Right atrium auricular region (tissue), 2 donors: Measurements from ENCODE around the gene BPHL. TPM values are rescaled to one million over a fixed set of nuclear protein-coding genes. Genes with fewer than 3 reads are reported as not detected.
"Not testable (repeated sequence)": the region's sequence is repeated elsewhere in the genome, so short reads cannot be mapped to it uniquely, and the experiment has no call there.

Experiments used
- DNase-seq: peaks from one replicate; pipeline ENCODE4 v3.0.0-alpha.2; 2019; ENCODE audit warnings: low spot score
- H3K27ac ChIP-seq, 2 donors: fragments of 200-600 bp; sonication (generic); 1 replicate in 1 of 2; 2 replicates in 1 of 2; pipeline ENCODE4 v1.5.1; 2016 to 2019
- H3K27me3 ChIP-seq, 2 donors: fragments of 200-600 bp; sonication (generic); one replicate each; pipeline versions ENCODE4 v1.5.1 to v1.6.0; 2017 to 2019
- H3K36me3 ChIP-seq: fragments of 200-600 bp; sonication (generic); one replicate; pipeline ENCODE4 v1.5.1; 2016
- H3K4me1 ChIP-seq, 2 donors: fragments of 200-600 bp; sonication (generic); one replicate each; pipeline versions ENCODE4 v1.5.1 to v1.6.0; 2017 to 2019
- H3K4me3 ChIP-seq, 2 donors: fragments of 200-600 bp; sonication (generic); 1 replicate in 1 of 2; 2 replicates in 1 of 2; pipeline ENCODE4 v1.5.1; 2017 to 2019; ENCODE audit warnings: mild to moderate bottlenecking in 1 of 2, moderate library complexity in 1 of 2
- H3K9me3 ChIP-seq, 2 donors: fragments of 200-600 bp; sonication (generic); one replicate each; pipeline ENCODE4 v1.5.1; 2019
- total RNA-seq, 2 donors: library from RNA; depleted of rRNA; stranded (reverse); fragments of >200 nt; gene quantifications; one replicate each; pipeline ENCODE4 v1.1.0, GENCODE V29; 2016
- TF ChIP-seq, protein P1 (sequence below), 2 donors: fragments of 200-600 bp; sonication (generic); IDR thresholded peaks; one replicate each; pipeline ENCODE4 v1.5.1; 2019; ENCODE audit warnings: antibody characterized with exemption in 2 of 2

The BPHL gene
- total RNA-seq, 2 donors from 2014 or later: 5.4 to 10.6 TPM

DNA sequence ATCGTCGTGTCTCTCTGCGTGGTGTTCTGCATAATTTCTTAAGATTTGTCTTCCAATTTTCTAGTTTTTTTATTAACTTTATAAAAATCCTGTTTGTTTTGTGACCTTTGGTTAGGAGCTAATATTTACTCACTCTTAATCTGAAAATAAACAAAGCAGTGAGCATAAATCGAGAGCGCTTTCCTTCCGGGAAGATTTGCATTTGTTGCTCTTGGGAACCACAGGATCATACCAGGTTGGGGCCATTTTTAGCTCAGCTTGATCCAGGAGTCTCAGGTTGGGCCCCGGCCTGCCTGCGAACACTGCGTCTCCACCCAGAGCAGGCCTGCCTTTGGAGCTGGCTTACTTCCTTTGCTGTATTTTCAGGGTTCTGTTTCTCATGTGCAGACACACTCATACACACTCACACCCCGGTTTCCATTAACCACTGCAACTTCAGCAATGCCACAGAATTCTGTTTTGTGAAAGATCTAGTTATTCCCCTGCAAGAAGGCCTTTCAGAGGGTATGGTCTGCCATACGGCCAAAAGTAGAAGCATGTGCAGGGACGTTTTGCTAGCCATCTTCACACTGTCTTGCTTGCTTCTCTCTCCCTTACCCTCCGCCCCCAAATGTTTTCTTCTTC is 17.3 kb downstream of the BPHL start:
- DNase-seq: no peak
- no peaks in the 10 kb centered on the region for H3K9me3 ChIP-seq
- no peaks in the 10 kb centered on the region for H3K27me3 ChIP-seq
- no peak overlapping the region for H3K4me3 ChIP-seq
- H3K27ac ChIP-seq: no peak overlapping the region
- peaks cover 0 to 6% of the 10 kb centered on the region in 2 donors for H3K4me1 ChIP-seq
- H3K36me3 ChIP-seq: no peaks in the 10 kb centered on the region
- TF ChIP-seq, protein P1, sequence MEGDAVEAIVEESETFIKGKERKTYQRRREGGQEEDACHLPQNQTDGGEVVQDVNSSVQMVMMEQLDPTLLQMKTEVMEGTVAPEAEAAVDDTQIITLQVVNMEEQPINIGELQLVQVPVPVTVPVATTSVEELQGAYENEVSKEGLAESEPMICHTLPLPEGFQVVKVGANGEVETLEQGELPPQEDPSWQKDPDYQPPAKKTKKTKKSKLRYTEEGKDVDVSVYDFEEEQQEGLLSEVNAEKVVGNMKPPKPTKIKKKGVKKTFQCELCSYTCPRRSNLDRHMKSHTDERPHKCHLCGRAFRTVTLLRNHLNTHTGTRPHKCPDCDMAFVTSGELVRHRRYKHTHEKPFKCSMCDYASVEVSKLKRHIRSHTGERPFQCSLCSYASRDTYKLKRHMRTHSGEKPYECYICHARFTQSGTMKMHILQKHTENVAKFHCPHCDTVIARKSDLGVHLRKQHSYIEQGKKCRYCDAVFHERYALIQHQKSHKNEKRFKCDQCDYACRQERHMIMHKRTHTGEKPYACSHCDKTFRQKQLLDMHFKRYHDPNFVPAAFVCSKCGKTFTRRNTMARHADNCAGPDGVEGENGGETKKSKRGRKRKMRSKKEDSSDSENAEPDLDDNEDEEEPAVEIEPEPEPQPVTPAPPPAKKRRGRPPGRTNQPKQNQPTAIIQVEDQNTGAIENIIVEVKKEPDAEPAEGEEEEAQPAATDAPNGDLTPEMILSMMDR (IDR thresholded peaks at IDR 0.05): no peak

DNA sequence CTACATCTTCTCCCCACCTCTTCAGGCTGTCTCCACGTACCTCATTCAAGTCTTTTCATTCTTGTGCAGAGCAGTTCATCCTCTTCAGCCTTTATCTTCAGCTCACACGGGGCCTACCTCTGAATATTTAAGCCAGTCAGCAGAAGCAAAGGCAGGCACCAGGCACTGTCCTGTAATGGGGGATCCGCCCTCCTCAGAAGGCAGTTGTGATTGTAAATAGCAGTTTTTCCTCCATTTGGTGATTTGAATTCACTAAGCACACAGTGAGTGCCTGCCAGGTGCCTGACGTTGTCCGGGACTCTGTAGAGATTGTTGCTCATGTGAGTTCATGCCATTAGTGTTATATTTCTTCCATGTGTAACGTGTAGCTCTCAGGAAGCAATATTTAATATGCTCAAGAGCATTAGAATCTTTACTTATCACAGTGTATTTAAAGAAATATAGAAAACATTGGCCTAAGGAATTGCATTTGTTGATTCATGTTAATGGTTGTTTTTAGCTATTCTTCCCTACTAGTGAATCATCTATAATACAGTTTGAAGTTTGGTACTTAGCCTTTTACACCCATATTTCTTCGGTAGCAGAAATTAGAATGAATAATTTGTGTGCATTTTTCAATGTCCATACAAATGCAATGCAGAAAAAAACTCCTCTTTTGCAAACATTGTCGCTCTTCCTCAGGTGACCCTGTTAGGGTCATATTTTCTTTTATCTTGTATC is 17.9 kb downstream of the BPHL start:
- no peak overlapping the region for H3K27ac ChIP-seq
- no peaks in the 10 kb centered on the region for H3K9me3 ChIP-seq
- no peaks in the 10 kb centered on the region for H3K36me3 ChIP-seq
- no peak overlapping the region for H3K4me3 ChIP-seq
- H3K27me3 ChIP-seq: no peaks in the 10 kb centered on the region
- TF ChIP-seq, protein P1 (IDR thresholded peaks at IDR 0.05): no peak
- peaks cover 0 to 6% of the 10 kb centered on the region in 2 donors for H3K4me1 ChIP-seq
- no peak for DNase-seq

DNA sequence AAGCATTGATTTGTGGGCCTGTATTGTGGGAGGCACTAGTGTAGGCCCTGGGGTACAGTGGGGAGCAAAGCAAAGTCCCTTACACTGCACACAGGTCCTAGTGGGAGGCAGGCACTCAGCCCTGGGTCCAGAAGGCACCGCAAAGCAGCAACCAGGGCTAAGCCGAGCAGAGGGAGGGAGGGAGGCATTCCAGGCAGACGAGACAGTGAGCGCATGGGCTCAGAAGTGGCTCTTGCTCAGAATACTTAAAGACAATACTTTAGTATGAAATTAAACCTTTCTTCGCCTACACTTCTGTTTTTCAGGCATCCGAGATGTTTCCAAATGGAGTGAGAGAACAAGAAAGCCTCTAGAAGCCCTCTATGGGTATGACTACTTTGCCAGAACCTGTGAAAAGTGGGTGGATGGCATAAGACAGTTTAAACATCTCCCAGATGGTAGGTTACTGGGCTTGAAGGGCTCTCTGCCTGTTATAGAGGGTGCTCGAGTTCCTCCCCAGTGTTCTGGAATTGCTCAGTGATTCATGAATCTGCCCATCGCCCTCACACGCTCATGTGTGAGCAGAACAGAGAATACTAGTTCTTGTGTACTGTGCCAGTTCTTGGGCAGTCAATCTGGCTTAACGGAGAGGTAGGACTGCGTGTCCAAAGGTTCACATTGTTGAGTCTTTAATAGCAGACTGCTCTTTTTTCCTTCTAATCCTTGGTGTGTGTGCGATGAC is 18.7 kb downstream of the BPHL start:
- H3K4me1 ChIP-seq: peaks cover 0 to 6% of the 10 kb centered on the region in 2 donors
- no peaks in the 10 kb centered on the region for H3K36me3 ChIP-seq
- TF ChIP-seq, protein P1 (IDR thresholded peaks at IDR 0.05): no peak
- no peaks in the 10 kb centered on the region for H3K27me3 ChIP-seq
- H3K9me3 ChIP-seq: no peaks in the 10 kb centered on the region
- H3K27ac ChIP-seq: no peak overlapping the region
- DNase-seq: no peak
- no peak overlapping the region for H3K4me3 ChIP-seq

DNA sequence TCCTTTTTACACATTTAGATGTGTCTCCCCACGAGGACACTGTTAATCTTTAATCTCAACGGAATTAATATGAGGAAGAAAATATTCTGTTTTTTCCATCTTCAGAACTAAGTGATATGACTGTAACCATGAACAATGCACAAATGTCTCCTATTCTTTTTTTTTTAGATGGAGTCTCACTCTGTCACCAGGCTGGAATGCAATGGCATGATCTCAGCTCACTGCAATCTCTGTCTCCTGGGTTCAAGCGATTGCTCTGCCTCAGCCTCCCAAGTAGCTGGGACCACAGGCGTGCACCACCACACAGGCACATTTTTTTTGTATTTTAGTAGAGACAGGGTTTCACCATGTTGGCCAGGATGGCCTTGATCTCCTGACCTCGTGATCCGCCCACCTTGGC is 19.4 kb downstream of the BPHL start:
- H3K36me3 ChIP-seq, DNase-seq, H3K4me1 ChIP-seq, H3K27me3 ChIP-seq, H3K9me3 ChIP-seq, H3K4me3 ChIP-seq: not testable (repeated sequence)
- peak overlapping the region in 1 of 2 donors; percentile 57 for H3K27ac ChIP-seq

DNA sequence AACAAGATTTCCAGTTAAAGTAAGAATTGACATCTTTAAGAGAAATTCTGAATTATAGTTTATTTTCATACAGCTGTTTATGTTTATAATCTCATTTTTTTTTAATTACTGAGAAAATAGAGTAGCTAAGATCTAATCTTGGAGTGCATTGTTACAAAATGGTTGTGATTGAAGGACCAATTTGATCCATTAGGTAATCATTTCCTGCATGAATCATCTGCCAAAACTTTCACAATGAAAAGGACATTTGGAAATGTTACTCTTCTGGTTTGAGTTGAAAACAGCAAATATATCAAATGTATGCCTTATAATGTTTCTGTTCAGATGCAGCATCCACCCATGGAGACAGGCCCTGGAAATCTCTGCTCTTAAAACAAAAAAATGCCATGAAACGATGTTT is 19.8 kb downstream of the BPHL start:
- TF ChIP-seq, protein P1 (IDR thresholded peaks at IDR 0.05): no peak
- Histone ChIP-seq H3K27me3 (no peaks in the 10 kb centered on the region), H3K9me3 (no peaks in the 10 kb centered on the region), H3K4me1 (peaks cover 0 to 6% of the 10 kb centered on the region in 2 donors), H3K4me3 (no peak overlapping the region), H3K27ac (peak overlapping the region in 1 of 2 donors; percentile 57), H3K36me3 (no peaks in the 10 kb centered on the region)
- no peak for DNase-seq
